ENCODE measurements around the gene MAPK14. TPM values are rescaled to one million over a fixed set of nuclear protein-coding genes. Genes with fewer than 3 reads are reported as not detected.

MAPK14 gene
- total and polyA plus RNA-seq, 2 of the 4 experiments (the other 2 are of a cell fraction) = 28.4 to 74.4 TPM

DNA sequence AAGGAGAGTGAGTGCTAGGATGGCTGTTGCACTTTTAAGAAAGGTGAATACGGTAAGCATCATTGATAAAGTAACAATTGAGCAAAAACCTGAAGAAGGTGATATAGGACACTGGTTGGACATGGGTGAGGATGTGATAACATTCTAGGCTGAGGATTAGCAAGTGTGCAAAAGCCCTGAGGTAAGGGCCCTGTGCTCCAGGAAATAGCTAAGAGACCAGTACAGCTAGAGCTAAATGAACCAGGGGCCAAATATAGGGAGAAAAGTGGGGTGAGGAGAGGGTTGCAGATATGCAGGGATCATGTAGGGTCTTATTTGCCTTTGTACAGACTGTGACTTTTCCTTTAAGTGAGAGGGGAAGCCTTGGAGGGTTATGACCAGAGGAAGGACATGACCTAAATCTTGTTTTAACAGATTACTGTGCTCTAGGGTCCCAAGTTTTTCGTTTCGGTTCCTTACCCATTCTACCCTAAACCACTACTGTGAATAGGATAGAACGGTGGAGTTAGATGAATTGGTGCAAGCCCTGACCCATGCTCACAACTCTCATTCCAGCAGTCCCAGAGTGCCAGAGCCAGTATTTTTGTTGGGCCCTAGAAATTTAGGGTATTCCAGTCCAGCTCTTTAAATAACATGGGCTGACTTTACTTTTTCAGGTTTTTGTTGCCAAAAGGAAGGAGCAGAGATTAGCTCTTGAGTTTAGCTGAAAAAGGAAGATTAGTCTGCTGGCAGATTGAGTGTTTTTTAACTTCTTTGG is 10.7 kb downstream of the MAPK14 start:
- Histone ChIP-seq H3K4ac (ENCODE audit: low read depth, low read length) (no peak overlapping the region), H3K4me3 (ENCODE audit: insufficient read depth, low read depth, low read length) (no peak overlapping the region), H3K27me3 (ENCODE audit: control insufficient read depth, insufficient read depth, low read length) (no peaks in the 10 kb centered on the region), H4K20me1 (ENCODE audit: insufficient read depth, low read length) (peaks cover 88% of the 10 kb centered on the region), H3K23ac (ENCODE audit: low read depth, low read length) (peak overlapping the region; percentile 64; the same call in 1 of the 2 replicates), H2AFZ (replicated peaks; ENCODE audit: low read length, poor library complexity) (no peak overlapping the region), H3K36me3 (ENCODE audit: control insufficient read depth, insufficient read depth, low read length) (no peaks in the 10 kb centered on the region), H3K79me1 (ENCODE audit: low read depth in 1 of 2, low read length in 2 of 2) (peaks cover 22 to 71% of the 10 kb centered on the region in 2 experiments), H4K5ac (ENCODE audit: low read depth, low read length) (no peak overlapping the region), H3K27ac (ENCODE audit: insufficient read depth, low read length) (no peak overlapping the region), H2BK20ac (ENCODE audit: low read depth, low read length) (no peak overlapping the region), H3K9me3 (ENCODE audit: control insufficient read depth, insufficient read depth, low read length) (no peaks in the 10 kb centered on the region), H3K9ac (ENCODE audit: low read depth, low read length) (no peak overlapping the region), H2BK120ac (ENCODE audit: low read depth, low read length) (no peak overlapping the region), H2BK5ac (ENCODE audit: low read depth, low read length, poor library complexity, severe bottlenecking) (no peak overlapping the region), H4K8ac (ENCODE audit: low read depth in 2 of 2, low read length in 2 of 2) (no peak overlapping the region), H2AK9ac (replicated peaks; ENCODE audit: low read depth, low read length, poor library complexity) (no peak overlapping the region), H3K4me1 (ENCODE audit: control insufficient read depth, insufficient read depth, low read length) (peaks cover 10% of the 10 kb centered on the region), H3K14ac (replicated peaks; ENCODE audit: low read depth, low read length) (no peak overlapping the region), H2BK15ac (ENCODE audit: low read depth, low read length) (no peak overlapping the region), H3K4me2 (ENCODE audit: low read depth, low read length) (no peak overlapping the region), H3K18ac (ENCODE audit: low read depth, low read length) (no peak overlapping the region), H3K9me1 (ENCODE audit: insufficient read depth, low read length) (peaks cover 14% of the 10 kb centered on the region), H3K56ac (ENCODE audit: extremely low read depth, insufficient read depth, low read length) (no peak overlapping the region), H2AK5ac (ENCODE audit: low read depth, low read length) (no peak overlapping the region), H4K91ac (ENCODE audit: insufficient read depth, low read depth, low read length) (no peak overlapping the region)
- ATAC-seq (ENCODE audit: low read depth) = no peak
- DNase-seq = no peak
- ChIA-PET CTCF (no interaction called here), POLR2A (ENCODE audit: unreplicated experiment) (no interaction called here)
- in situ Hi-C loops (cut with MboI; ENCODE audit: low sequenced_read_pairs) (no loop called here), dilution Hi-C loops (cut with HindIII; ENCODE audit: low sequenced_read_pairs, unreplicated experiment) (no loop called here), intact Hi-C loops (cut with micrococcal nuclease) (no loop called here)
- WGBS, 2 experiments (ENCODE audit: extremely low coverage in 2 of 2, insufficient read length in 1 of 2) = 93% methylated on average over 1 of the region's 4 CpGs; no CpG with 5 or more reads in 1 of the 2 experiments
- no peak for TF ChIP-seq SMC3 (IDR thresholded peaks at IDR 0.05; ENCODE audit: low read depth, low read length)
- no peak for TF ChIP-seq CHD1 (IDR thresholded peaks at IDR 0.05; ENCODE audit: low read depth, low read length)
- no peak for TF ChIP-seq CEBPB (IDR thresholded peaks at IDR 0.05; ENCODE audit: low read depth, low read length)
- TF ChIP-seq, protein P1, sequence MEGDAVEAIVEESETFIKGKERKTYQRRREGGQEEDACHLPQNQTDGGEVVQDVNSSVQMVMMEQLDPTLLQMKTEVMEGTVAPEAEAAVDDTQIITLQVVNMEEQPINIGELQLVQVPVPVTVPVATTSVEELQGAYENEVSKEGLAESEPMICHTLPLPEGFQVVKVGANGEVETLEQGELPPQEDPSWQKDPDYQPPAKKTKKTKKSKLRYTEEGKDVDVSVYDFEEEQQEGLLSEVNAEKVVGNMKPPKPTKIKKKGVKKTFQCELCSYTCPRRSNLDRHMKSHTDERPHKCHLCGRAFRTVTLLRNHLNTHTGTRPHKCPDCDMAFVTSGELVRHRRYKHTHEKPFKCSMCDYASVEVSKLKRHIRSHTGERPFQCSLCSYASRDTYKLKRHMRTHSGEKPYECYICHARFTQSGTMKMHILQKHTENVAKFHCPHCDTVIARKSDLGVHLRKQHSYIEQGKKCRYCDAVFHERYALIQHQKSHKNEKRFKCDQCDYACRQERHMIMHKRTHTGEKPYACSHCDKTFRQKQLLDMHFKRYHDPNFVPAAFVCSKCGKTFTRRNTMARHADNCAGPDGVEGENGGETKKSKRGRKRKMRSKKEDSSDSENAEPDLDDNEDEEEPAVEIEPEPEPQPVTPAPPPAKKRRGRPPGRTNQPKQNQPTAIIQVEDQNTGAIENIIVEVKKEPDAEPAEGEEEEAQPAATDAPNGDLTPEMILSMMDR (conservative IDR thresholded peaks at IDR 0.05; ENCODE audit: low read depth, low read length) = no peak
- no peak for TF ChIP-seq BHLHE40 (IDR thresholded peaks at IDR 0.05; ENCODE audit: low read depth, low read length)
- TF ChIP-seq, protein P2, sequence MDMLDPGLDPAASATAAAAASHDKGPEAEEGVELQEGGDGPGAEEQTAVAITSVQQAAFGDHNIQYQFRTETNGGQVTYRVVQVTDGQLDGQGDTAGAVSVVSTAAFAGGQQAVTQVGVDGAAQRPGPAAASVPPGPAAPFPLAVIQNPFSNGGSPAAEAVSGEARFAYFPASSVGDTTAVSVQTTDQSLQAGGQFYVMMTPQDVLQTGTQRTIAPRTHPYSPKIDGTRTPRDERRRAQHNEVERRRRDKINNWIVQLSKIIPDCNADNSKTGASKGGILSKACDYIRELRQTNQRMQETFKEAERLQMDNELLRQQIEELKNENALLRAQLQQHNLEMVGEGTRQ (IDR thresholded peaks at IDR 0.05; ENCODE audit: low read depth, low read length) = no peak
- no peak for TF ChIP-seq MXI1 (IDR thresholded peaks at IDR 0.05; ENCODE audit: borderline replicate concordance, low read depth, low read length)
- TF ChIP-seq POLR2A (IDR thresholded peaks at IDR 0.05; ENCODE audit: low read depth, low read length) = no peak
- no peak for TF ChIP-seq FOS (IDR thresholded peaks at IDR 0.05; ENCODE audit: low read depth, low read length)
- TF ChIP-seq RAD21 (IDR thresholded peaks at IDR 0.05; ENCODE audit: low read length) = no peak
- no peak for TF ChIP-seq MAZ (IDR thresholded peaks at IDR 0.05; ENCODE audit: borderline replicate concordance, low read depth, low read length)
- no TSS peak for BruUV-seq (replicated peaks)
